ENCODE measurements around the gene RFK. TPM values are rescaled to one million over a fixed set of nuclear protein-coding genes. Genes with fewer than 3 reads are reported as not detected.
A peak's percentile ranks its signal among the peaks of the same experiment; 100 is the strongest.

Gene RFK
- total and polyA plus RNA-seq, 2 of the 13 experiments (the other 11 are each of a cell fraction or from before 2014, with no cell fraction given), result 18.2 to 37.2 TPM

DNA sequence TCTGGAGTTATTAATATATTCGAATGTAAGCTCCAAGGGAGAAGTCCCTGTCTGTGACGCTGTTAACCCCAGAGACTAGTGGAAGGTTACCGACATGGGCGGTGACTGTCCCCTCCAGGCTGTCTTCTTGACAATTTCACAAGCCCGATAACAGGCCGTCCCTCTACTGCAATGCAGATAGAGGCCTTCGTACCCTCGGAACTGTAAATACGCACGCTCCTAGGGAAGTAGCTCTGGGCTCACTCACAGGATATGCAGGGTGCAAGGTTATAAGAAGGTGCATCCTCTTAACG, 680 bp upstream of the RFK start (continued):
- no peak for TF ChIP-seq NR2F6 (IDR thresholded peaks at IDR 0.05)
- TF ChIP-seq NR2F6 (CRISPR knock-in tag; IDR thresholded peaks at IDR 0.05), result peak; percentile 29; the same call in 1 of the 2 replicates
- no peak; the same call in 1 of the 2 replicates for TF ChIP-seq ZNF557 (CRISPR knock-in tag; IDR thresholded peaks at IDR 0.05)
- TF ChIP-seq HDAC2 (CRISPR knock-in tag; IDR thresholded peaks at IDR 0.05), result peak; percentile 16; the same call in 1 of the 2 replicates
- TF ChIP-seq, protein P1, sequence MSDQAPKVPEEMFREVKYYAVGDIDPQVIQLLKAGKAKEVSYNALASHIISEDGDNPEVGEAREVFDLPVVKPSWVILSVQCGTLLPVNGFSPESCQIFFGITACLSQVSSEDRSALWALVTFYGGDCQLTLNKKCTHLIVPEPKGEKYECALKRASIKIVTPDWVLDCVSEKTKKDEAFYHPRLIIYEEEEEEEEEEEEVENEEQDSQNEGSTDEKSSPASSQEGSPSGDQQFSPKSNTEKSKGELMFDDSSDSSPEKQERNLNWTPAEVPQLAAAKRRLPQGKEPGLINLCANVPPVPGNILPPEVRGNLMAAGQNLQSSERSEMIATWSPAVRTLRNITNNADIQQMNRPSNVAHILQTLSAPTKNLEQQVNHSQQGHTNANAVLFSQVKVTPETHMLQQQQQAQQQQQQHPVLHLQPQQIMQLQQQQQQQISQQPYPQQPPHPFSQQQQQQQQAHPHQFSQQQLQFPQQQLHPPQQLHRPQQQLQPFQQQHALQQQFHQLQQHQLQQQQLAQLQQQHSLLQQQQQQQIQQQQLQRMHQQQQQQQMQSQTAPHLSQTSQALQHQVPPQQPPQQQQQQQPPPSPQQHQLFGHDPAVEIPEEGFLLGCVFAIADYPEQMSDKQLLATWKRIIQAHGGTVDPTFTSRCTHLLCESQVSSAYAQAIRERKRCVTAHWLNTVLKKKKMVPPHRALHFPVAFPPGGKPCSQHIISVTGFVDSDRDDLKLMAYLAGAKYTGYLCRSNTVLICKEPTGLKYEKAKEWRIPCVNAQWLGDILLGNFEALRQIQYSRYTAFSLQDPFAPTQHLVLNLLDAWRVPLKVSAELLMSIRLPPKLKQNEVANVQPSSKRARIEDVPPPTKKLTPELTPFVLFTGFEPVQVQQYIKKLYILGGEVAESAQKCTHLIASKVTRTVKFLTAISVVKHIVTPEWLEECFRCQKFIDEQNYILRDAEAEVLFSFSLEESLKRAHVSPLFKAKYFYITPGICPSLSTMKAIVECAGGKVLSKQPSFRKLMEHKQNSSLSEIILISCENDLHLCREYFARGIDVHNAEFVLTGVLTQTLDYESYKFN (CRISPR knock-in tag; conservative IDR thresholded peaks at IDR 0.05), result 0 out of 2 replicates have a peak, but pooled peaks have one; percentile 29
- peak; percentile 83 for TF ChIP-seq ZFX (CRISPR knock-in tag; IDR thresholded peaks at IDR 0.05; ENCODE audit: low read depth)
- no peak for TF ChIP-seq NFRKB (IDR thresholded peaks at IDR 0.05)
- TF ChIP-seq HNF4A (CRISPR knock-in tag; IDR thresholded peaks at IDR 0.05), result peak; percentile 48
- TF ChIP-seq SMAD9 (CRISPR knock-in tag; IDR thresholded peaks at IDR 0.05), result no peak
- TF ChIP-seq, protein P2, sequence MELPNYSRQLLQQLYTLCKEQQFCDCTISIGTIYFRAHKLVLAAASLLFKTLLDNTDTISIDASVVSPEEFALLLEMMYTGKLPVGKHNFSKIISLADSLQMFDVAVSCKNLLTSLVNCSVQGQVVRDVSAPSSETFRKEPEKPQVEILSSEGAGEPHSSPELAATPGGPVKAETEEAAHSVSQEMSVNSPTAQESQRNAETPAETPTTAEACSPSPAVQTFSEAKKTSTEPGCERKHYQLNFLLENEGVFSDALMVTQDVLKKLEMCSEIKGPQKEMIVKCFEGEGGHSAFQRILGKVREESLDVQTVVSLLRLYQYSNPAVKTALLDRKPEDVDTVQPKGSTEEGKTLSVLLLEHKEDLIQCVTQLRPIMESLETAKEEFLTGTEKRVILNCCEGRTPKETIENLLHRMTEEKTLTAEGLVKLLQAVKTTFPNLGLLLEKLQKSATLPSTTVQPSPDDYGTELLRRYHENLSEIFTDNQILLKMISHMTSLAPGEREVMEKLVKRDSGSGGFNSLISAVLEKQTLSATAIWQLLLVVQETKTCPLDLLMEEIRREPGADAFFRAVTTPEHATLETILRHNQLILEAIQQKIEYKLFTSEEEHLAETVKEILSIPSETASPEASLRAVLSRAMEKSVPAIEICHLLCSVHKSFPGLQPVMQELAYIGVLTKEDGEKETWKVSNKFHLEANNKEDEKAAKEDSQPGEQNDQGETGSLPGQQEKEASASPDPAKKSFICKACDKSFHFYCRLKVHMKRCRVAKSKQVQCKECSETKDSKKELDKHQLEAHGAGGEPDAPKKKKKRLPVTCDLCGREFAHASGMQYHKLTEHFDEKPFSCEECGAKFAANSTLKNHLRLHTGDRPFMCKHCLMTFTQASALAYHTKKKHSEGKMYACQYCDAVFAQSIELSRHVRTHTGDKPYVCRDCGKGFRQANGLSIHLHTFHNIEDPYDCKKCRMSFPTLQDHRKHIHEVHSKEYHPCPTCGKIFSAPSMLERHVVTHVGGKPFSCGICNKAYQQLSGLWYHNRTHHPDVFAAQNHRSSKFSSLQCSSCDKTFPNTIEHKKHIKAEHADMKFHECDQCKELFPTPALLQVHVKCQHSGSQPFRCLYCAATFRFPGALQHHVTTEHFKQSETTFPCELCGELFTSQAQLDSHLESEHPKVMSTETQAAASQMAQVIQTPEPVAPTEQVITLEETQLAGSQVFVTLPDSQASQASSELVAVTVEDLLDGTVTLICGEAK (IDR thresholded peaks at IDR 0.05), result no peak
- TF ChIP-seq, protein P2 (CRISPR knock-in tag; IDR thresholded peaks at IDR 0.05), result no peak
- TF ChIP-seq CC2D1A (CRISPR knock-in tag; IDR thresholded peaks at IDR 0.05), result no peak
- TF ChIP-seq POLR2AphosphoS5 (IDR thresholded peaks at IDR 0.05; ENCODE audit: low read depth, low read length), result no peak; the same call in 1 of the 2 replicates
- 0 out of 2 replicates have a peak, but pooled peaks have one; percentile 9 for TF ChIP-seq BCL6 (CRISPR knock-in tag; IDR thresholded peaks at IDR 0.05)
- TF ChIP-seq EP300 (IDR thresholded peaks at IDR 0.05; ENCODE audit: low read depth in 2 of 2, low read length in 2 of 2), result 0 out of 4 replicates have a peak, but pooled peaks of 1 of the 2 experiments have one; percentile 43
- TF ChIP-seq EP300 (CRISPR knock-in tag; IDR thresholded peaks at IDR 0.05; ENCODE audit: borderline replicate concordance), result no peak
- TF ChIP-seq NKX3-1 (CRISPR knock-in tag; IDR thresholded peaks at IDR 0.05), result no peak
- peak; percentile 43; the same call in 1 of the 2 replicates for TF ChIP-seq PHF8 (CRISPR knock-in tag; IDR thresholded peaks at IDR 0.05)
- peak; percentile 41; the same call in 1 of the 2 replicates for TF ChIP-seq FOXK2 (IDR thresholded peaks at IDR 0.05)
- peak; percentile 59; the same call in 1 of the 2 replicates for TF ChIP-seq FOXK1 (CRISPR knock-in tag; IDR thresholded peaks at IDR 0.05; ENCODE audit: borderline replicate concordance, low read depth)
- TF ChIP-seq KDM2A (CRISPR knock-in tag; IDR thresholded peaks at IDR 0.05; ENCODE audit: borderline replicate concordance, low read depth), result peak; percentile 62; the same call in 1 of the 2 replicates
- TF ChIP-seq SKI (IDR thresholded peaks at IDR 0.05; ENCODE audit: partially characterized antibody), result peak; percentile 10

Data from HepG2 (cell line).